ENCODE results near the gene CD33. TPM values are rescaled to one million over a fixed set of nuclear protein-coding genes. Genes with fewer than 3 reads are reported as not detected.
A peak's percentile ranks its signal among the peaks of the same experiment; 100 is the strongest.
"Not testable (repeated sequence)": the region's sequence is repeated elsewhere in the genome, so short reads cannot be mapped to it uniquely, and the experiment has no call there.

CD33 gene
- 1 to 10 TPM in 1 of 4 donors, under 1 TPM in 3; 0.30 to 6.7 (median 0.58) TPM for total RNA-seq

DNA sequence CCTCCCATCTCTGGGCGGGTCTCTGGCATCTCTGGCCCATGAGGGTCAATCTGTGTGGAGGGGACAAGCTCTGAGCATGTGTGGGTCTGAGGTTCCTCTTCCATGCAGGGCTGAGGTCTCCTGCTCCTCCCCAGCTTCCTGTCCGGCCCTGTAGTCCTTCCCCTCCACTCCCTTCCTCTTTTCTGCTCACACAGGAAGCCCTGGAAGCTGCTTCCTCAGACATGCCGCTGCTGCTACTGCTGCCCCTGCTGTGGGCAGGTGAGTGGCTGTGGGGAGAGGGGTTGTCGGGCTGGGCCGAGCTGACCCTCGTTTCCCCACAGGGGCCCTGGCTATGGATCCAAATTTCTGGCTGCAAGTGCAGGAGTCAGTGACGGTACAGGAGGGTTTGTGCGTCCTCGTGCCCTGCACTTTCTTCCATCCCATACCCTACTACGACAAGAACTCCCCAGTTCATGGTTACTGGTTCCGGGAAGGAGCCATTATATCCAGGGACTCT, at the start of gene CD33:
TSS of gene CD33 (plus strand) at position 183 of the 496 bp plus-strand sequence. CDS start at position 222, 39 bp downstream.
- H3K4me1 ChIP-seq; intact Hi-C loops (cut with DNase I); DNase-seq; H3K27ac ChIP-seq; H3K36me3 ChIP-seq; H3K9me3 ChIP-seq: not testable (repeated sequence)
- Histone ChIP-seq H3K27me3 (peaks cover 0 to 22% (median 0%) of the 10 kb centered on the region in 4 donors), H3K4me3 (peak within 1 kb of the TSS in 2 of 4 donors; percentile 25 to 41)
- WGBS, 2 donors = 56 to 60% methylated on average over 1 to 4 of the region's 11 CpGs

DNA sequence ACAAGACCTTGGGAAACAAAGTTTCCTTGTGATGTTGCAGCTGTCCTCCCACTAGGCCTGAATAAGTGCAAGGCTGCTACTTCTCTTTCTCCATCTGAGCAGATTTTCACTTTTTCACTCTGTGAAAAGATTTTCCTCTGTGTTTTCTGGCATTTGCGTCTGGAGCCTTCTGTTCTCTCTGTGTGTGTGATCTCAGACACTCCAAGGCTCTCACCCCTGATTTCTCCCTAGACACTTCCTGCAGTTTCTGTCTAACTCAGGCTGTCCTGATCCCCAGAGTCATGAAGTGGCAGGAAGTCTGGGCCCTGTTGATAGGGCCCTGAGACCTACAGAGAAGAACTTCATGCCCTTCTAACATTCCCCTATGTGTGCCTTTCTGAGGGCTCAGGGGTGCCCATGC, 45.6 kb upstream of the CD33 start:
- 10 to 36% methylated on average over 1 of the region's 1 CpG for WGBS, 2 donors
- Histone ChIP-seq H3K36me3 (no peaks in the 10 kb centered on the region), H3K9me3 (no peaks in the 10 kb centered on the region), H3K27ac (no peak overlapping the region), H3K27me3 (peaks cover 0 to 44% (median 0%) of the 10 kb centered on the region in 4 donors), H3K4me3 (no peak overlapping the region), H3K4me1 (no peaks in the 10 kb centered on the region)
- TF ChIP-seq POLR2A (IDR thresholded peaks at IDR 0.05) = no peak
- TF ChIP-seq, protein P1, sequence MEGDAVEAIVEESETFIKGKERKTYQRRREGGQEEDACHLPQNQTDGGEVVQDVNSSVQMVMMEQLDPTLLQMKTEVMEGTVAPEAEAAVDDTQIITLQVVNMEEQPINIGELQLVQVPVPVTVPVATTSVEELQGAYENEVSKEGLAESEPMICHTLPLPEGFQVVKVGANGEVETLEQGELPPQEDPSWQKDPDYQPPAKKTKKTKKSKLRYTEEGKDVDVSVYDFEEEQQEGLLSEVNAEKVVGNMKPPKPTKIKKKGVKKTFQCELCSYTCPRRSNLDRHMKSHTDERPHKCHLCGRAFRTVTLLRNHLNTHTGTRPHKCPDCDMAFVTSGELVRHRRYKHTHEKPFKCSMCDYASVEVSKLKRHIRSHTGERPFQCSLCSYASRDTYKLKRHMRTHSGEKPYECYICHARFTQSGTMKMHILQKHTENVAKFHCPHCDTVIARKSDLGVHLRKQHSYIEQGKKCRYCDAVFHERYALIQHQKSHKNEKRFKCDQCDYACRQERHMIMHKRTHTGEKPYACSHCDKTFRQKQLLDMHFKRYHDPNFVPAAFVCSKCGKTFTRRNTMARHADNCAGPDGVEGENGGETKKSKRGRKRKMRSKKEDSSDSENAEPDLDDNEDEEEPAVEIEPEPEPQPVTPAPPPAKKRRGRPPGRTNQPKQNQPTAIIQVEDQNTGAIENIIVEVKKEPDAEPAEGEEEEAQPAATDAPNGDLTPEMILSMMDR (IDR thresholded peaks at IDR 0.05) = no peak
- DNase-seq = no peak
- intact Hi-C loops (cut with DNase I) = no loop called here

DNA sequence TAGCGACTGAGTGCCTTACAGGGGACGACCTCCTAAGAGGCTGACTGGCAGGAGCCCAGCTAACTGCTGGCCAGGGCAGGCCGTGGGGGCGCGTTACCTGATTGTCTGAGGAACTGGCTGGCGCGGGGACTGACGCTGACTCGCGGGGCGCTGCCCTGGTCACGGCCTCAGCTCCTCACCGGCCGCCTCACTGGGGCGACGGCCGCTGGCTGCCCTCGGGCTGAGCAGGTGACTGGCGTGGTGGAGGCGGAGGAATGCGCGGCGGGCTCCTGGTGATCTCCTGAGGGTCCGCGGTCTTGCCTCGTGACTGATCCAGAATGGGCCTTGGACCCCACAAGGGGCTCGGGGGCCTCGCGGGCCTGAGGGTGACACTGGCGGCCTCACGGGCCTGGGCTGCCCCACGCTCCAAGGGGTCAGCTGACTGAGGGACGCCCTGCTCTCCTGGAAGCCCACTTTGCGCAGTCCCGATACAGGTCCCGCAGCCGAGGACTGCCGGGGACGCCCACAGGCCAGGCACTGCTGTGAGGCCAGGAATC, 43.4 kb upstream of the CD33 start:
- Histone ChIP-seq H3K27me3 (peaks cover 0 to 50% (median 0%) of the 10 kb centered on the region in 4 donors), H3K9me3 (no peaks in the 10 kb centered on the region), H3K4me3 (no peak overlapping the region), H3K27ac (no peak overlapping the region), H3K4me1 (no peaks in the 10 kb centered on the region), H3K36me3 (no peaks in the 10 kb centered on the region)
- TF ChIP-seq, protein P1 (IDR thresholded peaks at IDR 0.05) = no peak
- TF ChIP-seq POLR2A (IDR thresholded peaks at IDR 0.05) = no peak
- DNase-seq = no peak
- WGBS, 2 donors = 67 to 90% methylated on average over 2 of the region's 39 CpGs
- intact Hi-C loops (cut with DNase I) = no loop called here

DNA sequence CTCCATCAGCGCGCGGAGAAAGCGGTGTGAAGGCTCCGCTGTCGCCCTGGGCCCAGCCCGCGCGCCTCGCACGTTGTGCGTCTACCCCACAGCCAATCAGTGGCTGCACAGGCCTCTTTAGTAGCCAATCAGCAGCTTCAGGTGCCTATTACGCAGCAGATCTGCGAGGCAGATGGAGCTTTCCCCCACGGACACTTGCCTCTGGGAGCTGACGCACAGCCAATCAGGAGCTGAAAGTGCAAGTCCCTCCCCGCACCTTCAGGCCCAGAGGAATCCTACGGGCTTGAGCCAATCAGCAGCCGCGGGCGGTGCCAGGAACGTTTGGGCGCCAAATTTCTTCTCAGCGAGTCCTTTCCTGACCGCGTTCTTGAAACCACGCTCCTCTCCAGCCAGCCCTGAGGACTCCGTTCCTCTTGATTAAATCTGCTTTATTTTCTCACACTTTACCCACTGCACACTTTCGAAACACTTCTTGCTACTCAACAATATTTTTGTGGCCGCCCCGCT, 42.9 kb upstream of the CD33 start:
- TF ChIP-seq, protein P1 (IDR thresholded peaks at IDR 0.05) = no peak
- TF ChIP-seq POLR2A (IDR thresholded peaks at IDR 0.05) = no peak

DNA sequence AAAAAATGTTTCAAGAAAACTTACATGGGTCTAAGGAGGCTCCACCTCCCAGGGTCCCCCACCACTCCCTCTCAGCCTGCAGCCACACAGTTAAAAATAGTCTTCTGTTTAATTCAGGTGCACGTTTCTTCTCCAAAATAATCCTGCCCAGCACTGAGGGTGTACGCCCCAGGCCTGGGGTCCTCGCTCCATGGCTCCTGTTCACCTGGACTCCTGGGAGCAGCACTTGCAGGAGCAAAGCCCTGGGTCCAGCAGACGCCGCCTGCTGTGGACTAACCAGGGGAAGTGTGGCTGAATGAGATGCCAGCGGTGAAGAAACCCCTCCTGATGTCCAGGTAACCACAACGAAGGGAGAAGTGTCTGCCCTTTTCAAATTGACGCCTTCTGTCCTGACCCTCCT, 41.3 kb upstream of the CD33 start:
- 61 to 65% methylated on average over 5 to 6 of the region's 8 CpGs for WGBS, 2 donors
- TF ChIP-seq, protein P1 (IDR thresholded peaks at IDR 0.05) = no peak
- TF ChIP-seq POLR2A (IDR thresholded peaks at IDR 0.05) = no peak
- Histone ChIP-seq H3K36me3 (no peaks in the 10 kb centered on the region), H3K27ac (no peak overlapping the region), H3K4me3 (no peak overlapping the region), H3K9me3 (no peaks in the 10 kb centered on the region), H3K4me1 (no peaks in the 10 kb centered on the region), H3K27me3 (peaks cover 0 to 54% (median 0%) of the 10 kb centered on the region in 4 donors)
- intact Hi-C loops (cut with DNase I) = no loop called here
- DNase-seq = no peak

More for the DNA sequence above, 42.9 kb upstream of the CD33 start:
- H3K4me3 ChIP-seq = no peak overlapping the region
- H3K36me3 ChIP-seq = no peaks in the 10 kb centered on the region
- H3K4me1 ChIP-seq = no peaks in the 10 kb centered on the region
- 64 to 75% methylated on average over 16 to 21 of the region's 31 CpGs for WGBS, 2 donors
- H3K27me3 ChIP-seq = peaks cover 0 to 50% (median 0%) of the 10 kb centered on the region in 4 donors
- H3K27ac ChIP-seq = no peak overlapping the region
- intact Hi-C loops (cut with DNase I) = no loop called here
- no peak for DNase-seq
- no peaks in the 10 kb centered on the region for H3K9me3 ChIP-seq

Data from esophagus squamous epithelium (tissue), 5 donors.